H9 (cell line): Measurements from ENCODE around the gene SLC4A11. TPM values are rescaled to one million over a fixed set of nuclear protein-coding genes. Genes with fewer than 3 reads are reported as not detected.

Experiments
- DNase-seq: peaks from one replicate; pipeline ENCODE4 v3.0.0-alpha.2; 2017
- H2AFZ ChIP-seq: one replicate; pipeline ENCODE4 v1.6.1; 2013; ENCODE audit warnings: mild to moderate bottlenecking, low read length, control low read depth, moderate library complexity
- H2AK5ac ChIP-seq: 2 replicates; pipeline ENCODE4 v1.6.1; 2013; ENCODE audit warnings: low read length, control low read depth, mixed read lengths; ENCODE audit not compliant: insufficient read length
- H2BK120ac ChIP-seq: one replicate; pipeline ENCODE4 v1.6.1; 2013; ENCODE audit warnings: low read depth, mild to moderate bottlenecking, low read length, control low read depth, inconsistent platforms; ENCODE audit not compliant: poor library complexity, severe bottlenecking
- H2BK12ac ChIP-seq: 2 replicates; pipeline ENCODE4 v1.6.1; 2013; ENCODE audit warnings: low read length, control low read depth, mixed read lengths, low read depth; ENCODE audit not compliant: insufficient read length
- H2BK15ac ChIP-seq: 2 replicates; pipeline ENCODE4 v1.6.1; 2013; ENCODE audit warnings: low read depth, low read length, control low read depth
- H2BK20ac ChIP-seq: one replicate; pipeline ENCODE4 v1.6.1; 2013; ENCODE audit warnings: low read depth, mild to moderate bottlenecking, low read length, control low read depth, inconsistent platforms; ENCODE audit not compliant: poor library complexity, severe bottlenecking
- H2BK5ac ChIP-seq: 2 replicates; pipeline ENCODE4 v1.6.1; 2013; ENCODE audit warnings: low read length, control low read depth, mixed read lengths; ENCODE audit not compliant: insufficient read length
- H3K14ac ChIP-seq: 2 replicates; pipeline ENCODE4 v1.6.1; 2013; ENCODE audit warnings: low read length, control low read depth; ENCODE audit not compliant: insufficient read depth
- H3K18ac ChIP-seq: 2 replicates; pipeline ENCODE4 v1.6.1; 2013; ENCODE audit warnings: low read depth, mild to moderate bottlenecking, mixed read lengths, low read length, control low read depth; ENCODE audit not compliant: insufficient read length
- H3K23ac ChIP-seq: 2 replicates; pipeline ENCODE4 v1.6.1; 2013; ENCODE audit warnings: low read length, control low read depth, mixed read lengths, low read depth; ENCODE audit not compliant: insufficient read length
- H3K23me2 ChIP-seq: 2 replicates; pipeline ENCODE4 v1.6.1; 2013; ENCODE audit warnings: low read depth, mild to moderate bottlenecking, mixed read lengths, low read length, control low read depth; ENCODE audit not compliant: insufficient read length, poor library complexity, severe bottlenecking
- H3K27ac ChIP-seq: 2 replicates; pipeline ENCODE4 v1.5.1; 2013; ENCODE audit warnings: low read length, control low read depth, mixed read lengths, low read depth; ENCODE audit not compliant: insufficient read length
- H3K27me3 ChIP-seq: 2 replicates; pipeline ENCODE4 v1.6.1; 2013; ENCODE audit warnings: low read length, control low read depth, inconsistent platforms; ENCODE audit not compliant: insufficient read depth
- H3K4ac ChIP-seq: 2 replicates; pipeline ENCODE4 v1.6.1; 2013; ENCODE audit warnings: low read depth, mild to moderate bottlenecking, control low read depth, inconsistent platforms, low read length, moderate library complexity
- H3K4me1 ChIP-seq: 2 replicates; pipeline ENCODE4 v1.6.1; 2013; ENCODE audit warnings: low read length, control low read depth, inconsistent platforms; ENCODE audit not compliant: insufficient read depth
- H3K4me2 ChIP-seq: 2 replicates; pipeline ENCODE4 v1.6.1; 2013; ENCODE audit warnings: low read length, control low read depth, mixed read lengths; ENCODE audit not compliant: insufficient read length, insufficient read depth
- H3K56ac ChIP-seq: 2 replicates; pipeline ENCODE4 v1.6.1; 2013; ENCODE audit warnings: low read depth, mild to moderate bottlenecking, mixed read lengths, low read length, control low read depth; ENCODE audit not compliant: insufficient read length
- H3K79me1 ChIP-seq: 2 replicates; pipeline ENCODE4 v1.6.1; 2013; ENCODE audit warnings: low read depth, mild to moderate bottlenecking, moderate library complexity, low read length, control low read depth, inconsistent platforms; ENCODE audit not compliant: insufficient read depth, poor library complexity, severe bottlenecking
- H3K79me2 ChIP-seq: 2 replicates; pipeline ENCODE4 v1.6.1; 2013; ENCODE audit warnings: low read length, control low read depth, inconsistent platforms; ENCODE audit not compliant: insufficient read depth
- H3K9ac ChIP-seq: 2 replicates; pipeline ENCODE4 v1.6.1; 2013; ENCODE audit warnings: low read length, control low read depth, mixed read lengths; ENCODE audit not compliant: insufficient read length; ENCODE audit errors: extremely low read depth
- H3K9me3 ChIP-seq: one replicate; pipeline ENCODE4 v1.6.1; 2013; ENCODE audit warnings: low read depth, low read length, inconsistent platforms; ENCODE audit not compliant: control insufficient read depth
- H3T11ph ChIP-seq: one replicate; pipeline ENCODE4 v1.6.1; 2013; ENCODE audit warnings: mild to moderate bottlenecking, low read length, control low read depth, inconsistent platforms
- H4K20me1 ChIP-seq: one replicate; pipeline ENCODE4 v1.6.1; 2013; ENCODE audit not compliant: control insufficient read depth, insufficient read length, insufficient read depth
- H4K5ac ChIP-seq: 2 replicates; pipeline ENCODE4 v1.6.1; 2013; ENCODE audit warnings: low read depth, mild to moderate bottlenecking, mixed read lengths, low read length, control low read depth; ENCODE audit not compliant: insufficient read length
- H4K8ac ChIP-seq: replicated peaks from 2 replicates; pipeline ENCODE4 v1.6.1; 2013; ENCODE audit warnings: low read length, control low read depth, mixed read lengths, low read depth; ENCODE audit not compliant: insufficient read length
- H4K91ac ChIP-seq: 2 replicates; pipeline ENCODE4 v1.6.1; 2013; ENCODE audit warnings: low read depth, mild to moderate bottlenecking, moderate library complexity, mixed read lengths, low read length, control low read depth; ENCODE audit not compliant: insufficient read length
- H3K27ac Mint-ChIP-seq, 3 experiments: 2 replicates in 2 of 3; 3 replicates in 1 of 3; pipeline ENCODE4 v1.8.0; 2020 to 2021; ENCODE audit warnings: mixed read lengths in 3 of 3, mild to moderate bottlenecking in 1 of 3, moderate library complexity in 1 of 3
- H3K27me3 Mint-ChIP-seq: 2 replicates; pipeline ENCODE4 v1.8.0; 2021; ENCODE audit warnings: low read depth, mild to moderate bottlenecking, moderate library complexity, mixed read lengths
- H3K36me3 Mint-ChIP-seq, 3 experiments: 2 replicates in 2 of 3; 3 replicates in 1 of 3; pipeline ENCODE4 v1.8.0; 2020 to 2021; ENCODE audit warnings: low read depth in 3 of 3, mixed read lengths in 3 of 3; ENCODE audit not compliant: insufficient read depth in 1 of 3
- H3K4me1 Mint-ChIP-seq, 2 experiments: 2 replicates each; pipeline ENCODE4 v1.8.0; 2020; ENCODE audit warnings: mixed read lengths in 2 of 2
- H3K4me3 Mint-ChIP-seq, 2 experiments: 2 replicates in 1 of 2; 3 replicates in 1 of 2; pipeline ENCODE4 v1.8.0; 2020 to 2021; ENCODE audit warnings: mild to moderate bottlenecking in 2 of 2, mixed read lengths in 2 of 2, moderate library complexity in 1 of 2
- H3K9me3 Mint-ChIP-seq, 2 experiments: 2 replicates in 1 of 2; 3 replicates in 1 of 2; pipeline ENCODE4 v1.8.0; 2020; ENCODE audit warnings: mild to moderate bottlenecking in 2 of 2, mixed read lengths in 2 of 2, moderate library complexity in 1 of 2
- WGBS: extraction: QIAGEN DNeasy Blood & Tissue Kit; methylation state at CpG from one replicate; pipeline ENCODE4 v1.1.7; 2013; ENCODE audit warnings: missing lambda C conversion rate, low lambda C conversion rate, mixed read lengths; ENCODE audit not compliant: insufficient read length; ENCODE audit errors: extremely low coverage; 5-methylcytosine and 5-hydroxymethylcytosine counted together
- total RNA-seq: library from RNA; stranded (reverse); gene quantifications from 2 replicates; pipeline ENCODE4 v1.2.1, GENCODE V29; 2021
- TF ChIP-seq, protein P1 (sequence below): fragments of 200-600 bp; sonication (generic); conservative IDR thresholded peaks from 3 replicates; pipeline ENCODE4 v1.8.0; 2021; ENCODE audit warnings: antibody characterized with exemption, mild to moderate bottlenecking

SLC4A11 gene
- total RNA-seq, 1 experiment from 2014 or later = 29.4 TPM

DNA sequence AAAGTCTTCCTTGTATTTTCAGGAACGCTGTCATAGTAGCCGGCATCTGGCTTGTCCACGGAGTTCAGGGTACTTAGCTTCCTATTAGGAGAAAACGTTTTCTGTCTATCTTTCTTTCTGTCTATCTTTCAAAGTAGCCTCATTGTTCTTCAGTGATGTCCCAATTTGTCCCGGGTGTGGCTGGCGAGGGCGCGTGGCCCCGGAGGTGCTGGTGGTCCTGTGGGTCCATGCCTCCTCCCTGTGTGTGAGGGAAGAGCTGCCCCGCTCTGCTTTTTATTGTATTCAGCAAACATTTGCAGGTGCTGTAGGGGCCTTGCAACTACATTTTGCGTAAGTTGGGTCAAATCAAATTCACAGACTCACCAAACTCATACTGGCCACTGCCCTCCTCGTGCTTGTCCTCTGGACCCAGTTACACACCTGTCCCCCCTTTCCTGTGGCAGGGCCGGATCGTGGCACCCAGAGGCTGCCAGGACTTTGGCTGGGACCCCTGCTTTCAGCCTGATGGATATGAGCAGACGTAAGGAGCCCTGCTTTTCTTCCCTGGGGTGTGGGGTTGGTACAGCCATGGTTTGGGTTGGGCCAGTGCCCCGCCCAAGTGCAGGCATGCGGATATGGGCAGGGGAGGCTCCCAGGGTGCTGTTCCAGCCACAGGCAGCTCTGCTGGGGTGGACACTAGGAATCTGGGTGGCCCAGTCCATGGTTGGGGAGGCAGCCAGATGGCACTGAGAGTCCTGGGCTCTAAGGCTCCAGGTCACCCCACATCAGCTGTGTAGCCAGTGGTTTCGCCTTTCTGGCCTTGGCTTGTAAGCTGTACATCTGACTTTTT lies 17.4 kb downstream of the SLC4A11 start:
- H2AK5ac ChIP-seq = no peak overlapping the region
- no peak overlapping the region for H3K14ac ChIP-seq
- Mint-ChIP-seq H3K4me3 (no peak overlapping the region), H3K36me3 (peaks cover 12 to 53% (median 19%) of the 10 kb centered on the region in 3 experiments; a peak in 6 of 7 replicates), H3K4me1 (no peaks in the 10 kb centered on the region), H3K9me3 (no peaks in the 10 kb centered on the region), H3K27me3 (no peaks in the 10 kb centered on the region), H3K27ac (no peak overlapping the region)
- H3K79me1 ChIP-seq = no peaks in the 10 kb centered on the region
- H4K91ac ChIP-seq = no peak overlapping the region
- H3K4me2 ChIP-seq = no peak overlapping the region
- no peaks in the 10 kb centered on the region for H3K27me3 ChIP-seq
- no peak overlapping the region for H3K9ac ChIP-seq
- no peak overlapping the region for H3T11ph ChIP-seq
- no peak overlapping the region for H3K18ac ChIP-seq
- no peak overlapping the region for H2BK120ac ChIP-seq
- DNase-seq = no peak
- H3K4me1 ChIP-seq = no peaks in the 10 kb centered on the region
- H2AFZ ChIP-seq = no peak overlapping the region
- TF ChIP-seq, protein P1, sequence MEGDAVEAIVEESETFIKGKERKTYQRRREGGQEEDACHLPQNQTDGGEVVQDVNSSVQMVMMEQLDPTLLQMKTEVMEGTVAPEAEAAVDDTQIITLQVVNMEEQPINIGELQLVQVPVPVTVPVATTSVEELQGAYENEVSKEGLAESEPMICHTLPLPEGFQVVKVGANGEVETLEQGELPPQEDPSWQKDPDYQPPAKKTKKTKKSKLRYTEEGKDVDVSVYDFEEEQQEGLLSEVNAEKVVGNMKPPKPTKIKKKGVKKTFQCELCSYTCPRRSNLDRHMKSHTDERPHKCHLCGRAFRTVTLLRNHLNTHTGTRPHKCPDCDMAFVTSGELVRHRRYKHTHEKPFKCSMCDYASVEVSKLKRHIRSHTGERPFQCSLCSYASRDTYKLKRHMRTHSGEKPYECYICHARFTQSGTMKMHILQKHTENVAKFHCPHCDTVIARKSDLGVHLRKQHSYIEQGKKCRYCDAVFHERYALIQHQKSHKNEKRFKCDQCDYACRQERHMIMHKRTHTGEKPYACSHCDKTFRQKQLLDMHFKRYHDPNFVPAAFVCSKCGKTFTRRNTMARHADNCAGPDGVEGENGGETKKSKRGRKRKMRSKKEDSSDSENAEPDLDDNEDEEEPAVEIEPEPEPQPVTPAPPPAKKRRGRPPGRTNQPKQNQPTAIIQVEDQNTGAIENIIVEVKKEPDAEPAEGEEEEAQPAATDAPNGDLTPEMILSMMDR = no peak
- no peaks in the 10 kb centered on the region for H3K79me2 ChIP-seq
- no CpG with 5 or more reads among the region's 18 CpGs for WGBS
- H3K56ac ChIP-seq = no peak overlapping the region
- H2BK5ac ChIP-seq = no peak overlapping the region
- H3K9me3 ChIP-seq = no peaks in the 10 kb centered on the region
- H4K8ac ChIP-seq = no peak overlapping the region
- H3K23ac ChIP-seq = no peak overlapping the region
- H2BK15ac ChIP-seq = no peak overlapping the region
- no peaks in the 10 kb centered on the region for H4K20me1 ChIP-seq
- H3K27ac ChIP-seq = no peak overlapping the region
- no peaks in the 10 kb centered on the region for H3K23me2 ChIP-seq
- H2BK20ac ChIP-seq = no peak overlapping the region
- H2BK12ac ChIP-seq = no peak overlapping the region
- no peak overlapping the region for H3K4ac ChIP-seq
- H4K5ac ChIP-seq = no peak overlapping the region
